Osteocyte (in vitro differentiated cells): ENCODE measurements around the gene BBOX1. TPM values are rescaled to one million over a fixed set of nuclear protein-coding genes. Genes with fewer than 3 reads are reported as not detected.

Experiments used
- DNase-seq: peaks from one replicate; pipeline ENCODE4 v3.0.0; 2021; ENCODE audit warnings: mixed read lengths; ENCODE audit not compliant: unreplicated experiment; ENCODE audit errors: extremely low spot score
- H3K27ac Mint-ChIP-seq: one replicate; pipeline ENCODE4 v1.8.0; 2021; ENCODE audit warnings: mild to moderate bottlenecking, mixed read lengths; ENCODE audit not compliant: unreplicated experiment
- H3K27me3 Mint-ChIP-seq: one replicate; pipeline ENCODE4 v1.8.0; 2021; ENCODE audit warnings: mixed read lengths; ENCODE audit not compliant: unreplicated experiment
- H3K36me3 Mint-ChIP-seq: one replicate; pipeline ENCODE4 v1.8.0; 2021; ENCODE audit warnings: mixed read lengths; ENCODE audit not compliant: unreplicated experiment
- H3K4me1 Mint-ChIP-seq: one replicate; pipeline ENCODE4 v1.8.0; 2021; ENCODE audit warnings: mixed read lengths; ENCODE audit not compliant: unreplicated experiment
- H3K4me3 Mint-ChIP-seq: one replicate; pipeline ENCODE4 v1.8.0; 2021; ENCODE audit warnings: mild to moderate bottlenecking, moderate library complexity, mixed read lengths; ENCODE audit not compliant: unreplicated experiment
- H3K9me3 Mint-ChIP-seq: one replicate; pipeline ENCODE4 v1.8.0; 2021; ENCODE audit warnings: mixed read lengths; ENCODE audit not compliant: unreplicated experiment
- total RNA-seq: library from RNA; stranded (reverse); gene quantifications from 2 replicates; pipeline ENCODE4 v1.2.1, GENCODE V29; 2021
- TF ChIP-seq, protein P1 (sequence below): fragments of 200-600 bp; sonication (generic); IDR thresholded peaks from 2 replicates; pipeline ENCODE4 v1.5.0; 2021; ENCODE audit warnings: antibody characterized with exemption, mild to moderate bottlenecking, moderate library complexity

Gene BBOX1
- total RNA-seq, 1 donor from 2014 or later, result 2.6 TPM

DNA sequence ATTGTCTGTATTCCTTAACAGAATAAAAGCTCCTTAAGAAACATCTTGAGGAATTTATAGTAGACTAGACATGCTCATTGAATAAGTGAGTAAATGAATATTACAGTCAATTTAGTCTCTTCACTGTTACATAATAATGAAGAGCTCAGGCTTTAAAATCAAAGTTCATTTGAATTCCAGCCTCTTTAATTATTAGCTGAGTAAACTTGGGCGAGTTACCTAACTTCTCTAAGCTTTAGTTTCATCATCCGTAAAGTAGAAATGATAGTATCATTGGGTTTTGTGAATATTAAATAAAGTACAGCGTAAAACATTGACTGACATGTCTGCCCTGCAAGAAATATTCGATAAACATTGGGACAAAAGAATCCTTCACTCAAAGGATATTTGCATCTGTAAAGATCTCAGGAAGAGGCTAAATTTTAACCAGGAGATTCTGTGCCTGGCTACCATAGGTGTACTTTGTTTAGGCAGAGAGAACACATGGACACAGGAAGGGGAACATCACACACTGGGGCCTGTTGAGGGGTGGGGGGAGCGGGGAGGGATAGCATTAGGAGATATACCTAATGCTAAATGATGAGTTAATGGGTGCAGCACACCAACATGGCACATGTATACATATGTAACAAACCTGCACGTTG lies 15.2 kb upstream of the BBOX1 start:
- Mint-ChIP-seq H3K36me3 (peaks cover 1% of the 10 kb centered on the region), H3K27ac (no peak overlapping the region), H3K9me3 (no peaks in the 10 kb centered on the region), H3K4me1 (peaks cover 15% of the 10 kb centered on the region), H3K27me3 (peaks cover 9% of the 10 kb centered on the region), H3K4me3 (no peak overlapping the region)
- no peak for DNase-seq
- TF ChIP-seq, protein P1, sequence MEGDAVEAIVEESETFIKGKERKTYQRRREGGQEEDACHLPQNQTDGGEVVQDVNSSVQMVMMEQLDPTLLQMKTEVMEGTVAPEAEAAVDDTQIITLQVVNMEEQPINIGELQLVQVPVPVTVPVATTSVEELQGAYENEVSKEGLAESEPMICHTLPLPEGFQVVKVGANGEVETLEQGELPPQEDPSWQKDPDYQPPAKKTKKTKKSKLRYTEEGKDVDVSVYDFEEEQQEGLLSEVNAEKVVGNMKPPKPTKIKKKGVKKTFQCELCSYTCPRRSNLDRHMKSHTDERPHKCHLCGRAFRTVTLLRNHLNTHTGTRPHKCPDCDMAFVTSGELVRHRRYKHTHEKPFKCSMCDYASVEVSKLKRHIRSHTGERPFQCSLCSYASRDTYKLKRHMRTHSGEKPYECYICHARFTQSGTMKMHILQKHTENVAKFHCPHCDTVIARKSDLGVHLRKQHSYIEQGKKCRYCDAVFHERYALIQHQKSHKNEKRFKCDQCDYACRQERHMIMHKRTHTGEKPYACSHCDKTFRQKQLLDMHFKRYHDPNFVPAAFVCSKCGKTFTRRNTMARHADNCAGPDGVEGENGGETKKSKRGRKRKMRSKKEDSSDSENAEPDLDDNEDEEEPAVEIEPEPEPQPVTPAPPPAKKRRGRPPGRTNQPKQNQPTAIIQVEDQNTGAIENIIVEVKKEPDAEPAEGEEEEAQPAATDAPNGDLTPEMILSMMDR, result no peak

DNA sequence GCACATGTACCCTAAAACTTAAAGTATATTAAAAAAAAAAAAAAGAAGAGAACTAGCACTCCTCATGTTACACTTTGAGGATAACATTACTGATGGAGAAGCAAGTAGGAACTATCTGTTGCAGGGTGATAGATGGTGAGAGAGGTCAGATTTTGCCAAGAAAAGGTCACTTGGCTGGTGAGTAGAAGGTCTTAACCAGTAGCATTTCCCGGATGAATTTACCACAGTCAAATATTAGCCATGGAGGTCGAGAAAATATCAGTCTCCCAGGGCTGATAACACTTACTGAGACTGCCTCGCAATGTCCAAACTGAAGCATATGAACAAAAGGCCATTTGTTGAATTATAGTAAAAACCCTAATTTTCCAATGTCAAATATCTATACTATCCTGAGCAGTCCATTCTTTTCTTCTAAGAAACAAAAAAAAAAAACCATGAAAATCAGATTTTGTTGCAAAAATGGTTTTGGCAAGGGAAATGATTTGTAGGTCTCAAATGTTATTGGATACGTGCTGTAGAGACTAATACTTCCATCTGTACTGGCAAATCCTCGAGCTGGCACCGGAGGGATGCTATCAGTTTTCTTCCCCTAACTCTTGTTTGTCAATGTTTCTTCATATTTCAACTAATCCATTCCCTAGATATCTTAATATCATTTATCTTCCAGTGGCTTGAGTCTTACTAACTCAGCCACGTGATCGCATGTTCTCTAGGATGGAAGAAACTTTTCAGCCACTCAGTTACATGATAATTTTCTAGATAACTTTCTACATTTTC lies 14.5 kb upstream of the BBOX1 start:
- peaks cover 15% of the 10 kb centered on the region for H3K4me1 Mint-ChIP-seq
- no peak overlapping the region for H3K4me3 Mint-ChIP-seq
- H3K27me3 Mint-ChIP-seq, result peaks cover 9% of the 10 kb centered on the region
- no peaks in the 10 kb centered on the region for H3K9me3 Mint-ChIP-seq
- TF ChIP-seq, protein P1, result no peak
- no peak overlapping the region for H3K27ac Mint-ChIP-seq
- peaks cover 1% of the 10 kb centered on the region for H3K36me3 Mint-ChIP-seq
- no peak for DNase-seq

DNA sequence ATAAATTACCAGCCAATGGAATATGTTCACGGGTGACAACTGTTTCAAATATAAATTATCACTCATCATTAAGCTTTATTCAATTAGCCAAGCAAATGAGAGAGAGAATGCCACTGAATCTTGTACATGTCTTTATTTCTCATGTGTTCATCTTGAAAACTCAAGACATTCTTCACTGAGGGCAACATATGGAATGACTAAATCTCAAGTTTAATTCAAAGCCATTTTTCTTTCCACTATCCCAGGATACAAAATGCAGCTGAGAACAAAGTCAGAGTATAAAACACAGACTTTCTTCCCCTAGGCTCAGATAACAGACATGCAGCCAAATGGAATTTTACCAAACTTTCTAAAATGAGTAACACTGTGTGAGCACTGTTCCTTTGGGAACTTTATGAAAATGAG lies 12.1 kb upstream of the BBOX1 start:
- no peaks in the 10 kb centered on the region for H3K9me3 Mint-ChIP-seq
- H3K4me1 Mint-ChIP-seq, result peaks cover 22% of the 10 kb centered on the region
- peaks cover 9% of the 10 kb centered on the region for H3K27me3 Mint-ChIP-seq
- TF ChIP-seq, protein P1, result no peak
- DNase-seq, result no peak
- peak overlapping the region; percentile 75 for H3K27ac Mint-ChIP-seq
- H3K4me3 Mint-ChIP-seq, result no peak overlapping the region
- H3K36me3 Mint-ChIP-seq, result no peaks in the 10 kb centered on the region

DNA sequence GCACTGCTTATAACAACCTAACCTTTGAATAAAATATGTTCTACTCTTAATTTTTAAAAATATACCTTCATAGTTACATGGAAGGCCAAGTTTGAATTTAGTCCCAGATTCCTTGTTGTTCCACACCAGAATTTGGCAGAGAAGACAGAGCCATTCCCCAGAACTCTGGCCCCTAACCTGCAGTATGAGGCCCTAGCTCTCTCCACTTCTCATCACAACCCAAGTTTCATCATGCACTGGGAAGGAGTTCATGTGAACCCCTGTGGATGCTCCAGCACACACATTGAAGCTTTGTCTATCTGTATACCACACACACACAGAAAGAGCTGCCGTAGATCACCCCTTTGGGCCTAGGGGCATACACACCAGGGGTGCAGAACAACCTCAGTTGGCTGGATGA lies 10.6 kb upstream of the BBOX1 start:
- Mint-ChIP-seq H3K9me3 (peaks cover 11% of the 10 kb centered on the region), H3K27me3 (peaks cover 6% of the 10 kb centered on the region), H3K27ac (no peak overlapping the region), H3K4me3 (no peak overlapping the region), H3K4me1 (peaks cover 23% of the 10 kb centered on the region), H3K36me3 (peaks cover 7% of the 10 kb centered on the region)
- TF ChIP-seq, protein P1, result no peak
- DNase-seq, result no peak

DNA sequence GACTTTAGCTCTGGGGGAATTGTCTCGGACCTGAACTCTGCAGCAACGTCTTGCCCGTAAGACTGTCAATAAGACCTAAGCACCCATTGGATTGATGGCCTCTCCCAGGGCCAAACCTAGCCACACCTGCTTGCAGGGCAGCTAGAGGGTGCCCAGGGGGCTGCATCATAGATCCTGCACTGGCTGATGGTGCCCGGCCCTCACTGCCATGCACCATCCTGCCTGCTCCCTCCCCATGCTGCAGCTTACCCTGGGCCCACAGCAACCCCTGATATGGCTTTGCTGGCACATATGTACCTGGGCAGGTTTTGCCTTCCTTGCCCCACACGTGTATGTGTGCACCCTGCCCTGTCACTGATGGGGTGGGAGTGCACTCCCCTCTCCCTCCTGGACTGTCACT lies 8.9 kb upstream of the BBOX1 start:
- TF ChIP-seq, protein P1, result no peak
- DNase-seq, result no peak
- peaks cover 23% of the 10 kb centered on the region for H3K4me1 Mint-ChIP-seq

More for the DNA sequence above, 8.9 kb upstream of the BBOX1 start:
- no peak overlapping the region for H3K4me3 Mint-ChIP-seq
- peaks cover 6% of the 10 kb centered on the region for H3K27me3 Mint-ChIP-seq
- H3K27ac Mint-ChIP-seq, result no peak overlapping the region
- H3K9me3 Mint-ChIP-seq, result peaks cover 27% of the 10 kb centered on the region
- peaks cover 13% of the 10 kb centered on the region for H3K36me3 Mint-ChIP-seq
